ENCODE results near the gene ERICH4.

The ERICH4 gene

GRCh38 chr19:41409288-41409687, 33.7 kb upstream of the ERICH4 start:
- H3K27me3 Mint-ChIP-seq: no peaks in the 10 kb centered on the region
- H3K4me3 Mint-ChIP-seq: no peak overlapping the region
- H3K27ac Mint-ChIP-seq: no peak overlapping the region
- peaks cover 2% of the 10 kb centered on the region for H3K36me3 Mint-ChIP-seq
- H3K4me1 Mint-ChIP-seq (ENCODE audit: low read depth): peaks cover 14% of the 10 kb centered on the region
- H3K9me3 Mint-ChIP-seq (ENCODE audit: low read depth): no peaks in the 10 kb centered on the region

GRCh38 chr19:41410336-41411054, 32.5 kb upstream of the ERICH4 start:
- Mint-ChIP-seq H3K36me3 (peaks cover 2% of the 10 kb centered on the region), H3K27ac (no peak overlapping the region)

GRCh38 chr19:41411100-41411967, 31.6 kb upstream of the ERICH4 start:
- Mint-ChIP-seq H3K4me1 (ENCODE audit: low read depth) (peaks cover 11% of the 10 kb centered on the region), H3K9me3 (ENCODE audit: low read depth) (no peaks in the 10 kb centered on the region), H3K27me3 (no peaks in the 10 kb centered on the region), H3K4me3 (no peak overlapping the region), H3K27ac (no peak overlapping the region), H3K36me3 (peaks cover 2% of the 10 kb centered on the region)

More at GRCh38 chr19:41410336-41411054, 32.5 kb upstream of the ERICH4 start:
- Mint-ChIP-seq H3K9me3 (ENCODE audit: low read depth) (no peaks in the 10 kb centered on the region), H3K27me3 (no peaks in the 10 kb centered on the region), H3K4me3 (no peak overlapping the region), H3K4me1 (ENCODE audit: low read depth) (peaks cover 11% of the 10 kb centered on the region)

GRCh38 chr19:41411968-41412265, 31.0 kb upstream of the ERICH4 start:
- H3K27me3 Mint-ChIP-seq: no peaks in the 10 kb centered on the region
- no peaks in the 10 kb centered on the region for H3K9me3 Mint-ChIP-seq (ENCODE audit: low read depth)
- H3K4me1 Mint-ChIP-seq (ENCODE audit: low read depth): peaks cover 11% of the 10 kb centered on the region
- H3K27ac Mint-ChIP-seq: no peak overlapping the region
- peaks cover 2% of the 10 kb centered on the region for H3K36me3 Mint-ChIP-seq
- H3K4me3 Mint-ChIP-seq: no peak overlapping the region

- no peak overlapping the region for H3K27ac Mint-ChIP-seq
- peaks cover 9% of the 10 kb centered on the region for H3K4me1 Mint-ChIP-seq (ENCODE audit: low read depth)
Measured at GRCh38 chr19:41412953-41413352, 30.0 kb upstream of the ERICH4 start.

GRCh38 chr19:41413947-41414346, 29.0 kb upstream of the ERICH4 start:
- peaks cover 2% of the 10 kb centered on the region for H3K36me3 Mint-ChIP-seq
- H3K27ac Mint-ChIP-seq: no peak overlapping the region
- H3K4me1 Mint-ChIP-seq (ENCODE audit: low read depth): peaks cover 9% of the 10 kb centered on the region
- no peaks in the 10 kb centered on the region for H3K9me3 Mint-ChIP-seq (ENCODE audit: low read depth)
- H3K27me3 Mint-ChIP-seq: no peaks in the 10 kb centered on the region
- no peak overlapping the region for H3K4me3 Mint-ChIP-seq

More at GRCh38 chr19:41412953-41413352, 30.0 kb upstream of the ERICH4 start:
- Mint-ChIP-seq H3K4me3 (no peak overlapping the region), H3K9me3 (ENCODE audit: low read depth) (no peaks in the 10 kb centered on the region), H3K27me3 (no peaks in the 10 kb centered on the region), H3K36me3 (peaks cover 2% of the 10 kb centered on the region)

GRCh38 chr19:41414461-41414860, 28.5 kb upstream of the ERICH4 start:
- Mint-ChIP-seq H3K27me3 (no peaks in the 10 kb centered on the region), H3K4me3 (no peak overlapping the region), H3K36me3 (peaks cover 2% of the 10 kb centered on the region), H3K27ac (no peak overlapping the region), H3K9me3 (ENCODE audit: low read depth) (no peaks in the 10 kb centered on the region), H3K4me1 (ENCODE audit: low read depth) (peaks cover 6% of the 10 kb centered on the region)

- Mint-ChIP-seq H3K27me3 (no peaks in the 10 kb centered on the region), H3K9me3 (ENCODE audit: low read depth) (no peaks in the 10 kb centered on the region), H3K4me1 (ENCODE audit: low read depth) (peaks cover under 1% of the 10 kb centered on the region), H3K27ac (no peak overlapping the region), H3K36me3 (peaks cover 2% of the 10 kb centered on the region), H3K4me3 (no peak overlapping the region)
Measured at GRCh38 chr19:41415154-41415571, 27.8 kb upstream of the ERICH4 start.

GRCh38 chr19:41416194-41416674, 26.7 kb upstream of the ERICH4 start:
- Mint-ChIP-seq H3K27ac (no peak overlapping the region), H3K36me3 (peaks cover 2% of the 10 kb centered on the region)

GRCh38 chr19:41420101-41420880, 22.7 kb upstream of the ERICH4 start:
- Mint-ChIP-seq H3K4me3 (no peak overlapping the region), H3K36me3 (no peaks in the 10 kb centered on the region), H3K27me3 (no peaks in the 10 kb centered on the region), H3K9me3 (ENCODE audit: low read depth) (no peaks in the 10 kb centered on the region), H3K4me1 (ENCODE audit: low read depth) (no peaks in the 10 kb centered on the region), H3K27ac (peak overlapping the region; percentile 22)

More at GRCh38 chr19:41416194-41416674, 26.7 kb upstream of the ERICH4 start:
- Mint-ChIP-seq H3K4me3 (no peak overlapping the region), H3K27me3 (no peaks in the 10 kb centered on the region), H3K4me1 (ENCODE audit: low read depth) (no peaks in the 10 kb centered on the region), H3K9me3 (ENCODE audit: low read depth) (no peaks in the 10 kb centered on the region)

- Mint-ChIP-seq H3K9me3 (ENCODE audit: low read depth) (no peaks in the 10 kb centered on the region), H3K4me1 (ENCODE audit: low read depth) (peaks cover 2% of the 10 kb centered on the region), H3K36me3 (no peaks in the 10 kb centered on the region), H3K27me3 (no peaks in the 10 kb centered on the region), H3K4me3 (no peak overlapping the region), H3K27ac (no peak overlapping the region)
Measured at GRCh38 chr19:41421314-41421713, 21.6 kb upstream of the ERICH4 start.

GRCh38 chr19:41421973-41422372, 21.0 kb upstream of the ERICH4 start:
- H3K27me3 Mint-ChIP-seq: no peaks in the 10 kb centered on the region
- H3K36me3 Mint-ChIP-seq: no peaks in the 10 kb centered on the region
- H3K27ac Mint-ChIP-seq: no peak overlapping the region

GRCh38 chr19:41422456-41422855, 20.5 kb upstream of the ERICH4 start:
- no peaks in the 10 kb centered on the region for H3K36me3 Mint-ChIP-seq
- H3K4me1 Mint-ChIP-seq (ENCODE audit: low read depth): peaks cover 6% of the 10 kb centered on the region
- H3K9me3 Mint-ChIP-seq (ENCODE audit: low read depth): no peaks in the 10 kb centered on the region
- no peak overlapping the region for H3K27ac Mint-ChIP-seq
- no peaks in the 10 kb centered on the region for H3K27me3 Mint-ChIP-seq
- H3K4me3 Mint-ChIP-seq: no peak overlapping the region

More at GRCh38 chr19:41421973-41422372, 21.0 kb upstream of the ERICH4 start:
- Mint-ChIP-seq H3K4me3 (no peak overlapping the region), H3K9me3 (ENCODE audit: low read depth) (no peaks in the 10 kb centered on the region), H3K4me1 (ENCODE audit: low read depth) (peaks cover 4% of the 10 kb centered on the region)

GRCh38 chr19:41422955-41423354, 20.0 kb upstream of the ERICH4 start:
- no peak overlapping the region for H3K27ac Mint-ChIP-seq

More at GRCh38 chr19:41422955-41423354, 20.0 kb upstream of the ERICH4 start:
- Mint-ChIP-seq H3K9me3 (ENCODE audit: low read depth) (no peaks in the 10 kb centered on the region), H3K27me3 (no peaks in the 10 kb centered on the region), H3K4me3 (no peak overlapping the region), H3K4me1 (ENCODE audit: low read depth) (peaks cover 11% of the 10 kb centered on the region), H3K36me3 (no peaks in the 10 kb centered on the region)

All from activated naive CD8-positive, alpha-beta T cell (primary cell).